GM12878 (cell line): ENCODE data around the gene FAM89A. TPM values are rescaled to one million over a fixed set of nuclear protein-coding genes. Genes with fewer than 3 reads are reported as not detected.
A peak's percentile ranks its signal among the peaks of the same experiment; 100 is the strongest.

Source experiments
- ATF7 ChIP-seq: fragments of 450-650 bp; IDR thresholded peaks from 2 replicates; pipeline ENCODE4 v1.6.1; 2016; ENCODE audit warnings: low read depth, mild to moderate bottlenecking
- CBFB ChIP-seq: IDR thresholded peaks from 2 replicates; pipeline ENCODE4 v1.6.1; 2016; ENCODE audit warnings: antibody characterized with exemption, low read depth
- EP300 ChIP-seq, 2 experiments: fragments of 150-350 bp in 1 of 2; IDR thresholded peaks; 2 replicates each; pipeline ENCODE4 v1.6.1; 2011 to 2012; ENCODE audit warnings: low read depth in 2 of 2, low read length in 2 of 2, borderline replicate concordance in 1 of 2, improper control_type of control experiment in 1 of 2, inconsistent platforms in 1 of 2; ENCODE audit not compliant: control insufficient read depth in 1 of 2
- ETV6 ChIP-seq, 2 experiments: fragments of 450-650 bp in 1 of 2; IDR thresholded peaks in 1 of 2; conservative IDR thresholded peaks in 1 of 2; 2 replicates each; pipeline ENCODE4 v1.6.1; 2014; ENCODE audit warnings: antibody characterized with exemption in 1 of 2, borderline replicate concordance in 1 of 2, low read depth in 1 of 2, mild to moderate bottlenecking in 1 of 2, moderate library complexity in 1 of 2
- FOXM1 ChIP-seq: IDR thresholded peaks from 2 replicates; pipeline ENCODE4 v1.6.1; 2012; ENCODE audit warnings: low read depth, mild to moderate bottlenecking, inconsistent platforms, low read length, moderate library complexity
- IKZF1 ChIP-seq: fragments of 450-650 bp; conservative IDR thresholded peaks from 2 replicates; pipeline ENCODE4 v1.6.1; 2017; ENCODE audit warnings: antibody characterized with exemption, mild to moderate bottlenecking
- IRF3 ChIP-seq: fragments of 450-650 bp; IDR thresholded peaks from 2 replicates; pipeline ENCODE4 v1.6.1; 2014; ENCODE audit warnings: mild to moderate bottlenecking
- NFYA ChIP-seq: IDR thresholded peaks from 2 replicates; pipeline ENCODE4 v1.6.1; 2011; ENCODE audit warnings: low read depth, mild to moderate bottlenecking, low read length, improper control_type of control experiment, borderline replicate concordance
- NR2F1 ChIP-seq: fragments of 450-650 bp; conservative IDR thresholded peaks from 2 replicates; pipeline ENCODE4 v1.6.1; 2017; ENCODE audit warnings: mild to moderate bottlenecking
- PML ChIP-seq: IDR thresholded peaks from 2 replicates; pipeline ENCODE4 v1.6.1; 2012; ENCODE audit warnings: low read length, inconsistent platforms
- SKIL ChIP-seq: fragments of 450-650 bp; IDR thresholded peaks from 2 replicates; pipeline ENCODE4 v1.6.1; 2017; ENCODE audit warnings: mild to moderate bottlenecking, low read depth, inconsistent platforms; ENCODE audit not compliant: poor library complexity, severe bottlenecking
- SMARCA5 ChIP-seq: fragments of 450-650 bp; IDR thresholded peaks from 2 replicates; pipeline ENCODE4 v1.6.1; 2017; ENCODE audit warnings: mild to moderate bottlenecking
- SUPT20H ChIP-seq: IDR thresholded peaks from 2 replicates; pipeline ENCODE4 v1.6.1; 2011; ENCODE audit warnings: low read depth, mild to moderate bottlenecking, low read length, moderate library complexity, borderline replicate concordance; ENCODE audit not compliant: control insufficient read depth
- USF2 ChIP-seq: IDR thresholded peaks from 2 replicates; pipeline ENCODE4 v1.6.1; 2011; ENCODE audit warnings: low read depth, low read length, improper control_type of control experiment, borderline replicate concordance
- polyA plus RNA-seq, 11 experiments: library from polyadenylated mRNA; depleted of rRNA in 4 of 11; unstranded in 6 of 11; stranded (reverse) in 5 of 11; fragments of >200 nt; fragmentation: Nextera tagmentation in 4 of 11; fragmentation: Illumina TruSeq in 1 of 11; extraction: Ambion mirVana in 4 of 11; extraction: Trizol in 1 of 11; gene quantifications; 1 replicate in 1 of 11; 2 replicates in 10 of 11; pipeline versions ENCODE4 v1.2.1 to v1.2.3, GENCODE V29; 2011 to 2016; ENCODE audit warnings: inconsistent platforms in 2 of 11, missing spikeins in 2 of 11, low read depth in 1 of 11
- total RNA-seq, 4 experiments: library from RNA; depleted of rRNA in 3 of 4; stranded (reverse); fragments of >200 nt in 3 of 4; fragmentation: Illumina TruSeq in 1 of 4; extraction: Trizol in 1 of 4; gene quantifications; 2 replicates each; pipeline versions ENCODE4 v1.2.1 to v1.2.3, GENCODE V29; 2013 to 2021

FAM89A gene
- total and polyA plus RNA-seq, 10 of the 15 experiments (the other 5 are each of a cell fraction or from before 2014, with no cell fraction given), result 0.06 to 0.72 (median 0.14) TPM; not detected in 4

GRCh38 chr1:230972855-230973271 is 67.2 kb downstream of the FAM89A start (continued):
- TF ChIP-seq IKZF1 (peak; percentile 48; the same call in 1 of the 2 replicates), EP300 (IDR thresholded peaks at IDR 0.05; ENCODE audit: borderline replicate concordance in 1 of 2, control insufficient read depth in 1 of 2, low read depth in 2 of 2, low read length in 2 of 2) (no peak), USF2 (no peak), NFYA (no peak), FOXM1 (no peak), SMARCA5 (peak; percentile 61), SUPT20H (no peak), CBFB (no peak), IRF3 (no peak), PML (no peak), ATF7 (peak; percentile 60), ETV6 (conservative IDR thresholded peaks at IDR 0.05 in 1 of 2, IDR thresholded peaks at IDR 0.05 in 1 of 2; ENCODE audit: borderline replicate concordance in 1 of 2, low read depth in 1 of 2) (peak in 1 of 2 experiments; percentile 83; a peak in 2 of 4 replicates), SKIL (no peak), NR2F1 (no peak)
